ES-I3 (cell line): Measurements from ENCODE around the gene GPR26.

ENCODE experiments used
- H3K36me3 ChIP-seq: 2 replicates; pipeline ENCODE4 v1.6.1; 2013; ENCODE audit warnings: mild to moderate bottlenecking, low read length, control low read depth, moderate library complexity; ENCODE audit not compliant: insufficient read depth
- H3K4me1 ChIP-seq: 2 replicates; pipeline ENCODE4 v1.6.1; 2013; ENCODE audit warnings: mild to moderate bottlenecking, control low read depth, low read length; ENCODE audit not compliant: insufficient read depth
- H3K9ac ChIP-seq: 2 replicates; pipeline ENCODE4 v1.6.1; 2013; ENCODE audit warnings: low read depth, mild to moderate bottlenecking, low read length, moderate library complexity
- H3K9me3 ChIP-seq: 2 replicates; pipeline ENCODE4 v1.6.1; 2013; ENCODE audit warnings: mild to moderate bottlenecking, low read length, moderate library complexity; ENCODE audit not compliant: control insufficient read depth, insufficient read depth

The GPR26 gene

GRCh38 chr10:123666318-123667236 lies at the start of gene GPR26:
Gene GPR26 (plus strand): TSS chr10:123666355. CDS start chr10:123666408, 53 bp downstream.
- Histone ChIP-seq H3K9me3 (peaks cover 5% of the 10 kb centered on the region; the same call in 1 of the 2 replicates), H3K36me3 (no peaks in the 10 kb centered on the region), H3K4me1 (no peaks in the 10 kb centered on the region; the same call in 1 of the 2 replicates), H3K9ac (peak within 1 kb of the TSS; percentile 14; the same call in 1 of the 2 replicates)

- no peak overlapping the region for H3K9ac ChIP-seq
- H3K9me3 ChIP-seq, result no peaks in the 10 kb centered on the region
- no peaks in the 10 kb centered on the region for H3K4me1 ChIP-seq
- no peaks in the 10 kb centered on the region for H3K36me3 ChIP-seq
These were observed 47.9 kb upstream of the GPR26 start for GRCh38 chr10:123618224-123618623.

- Histone ChIP-seq H3K9ac (no peak overlapping the region), H3K36me3 (no peaks in the 10 kb centered on the region), H3K4me1 (no peaks in the 10 kb centered on the region), H3K9me3 (no peaks in the 10 kb centered on the region)
These were observed 46.9 kb upstream of the GPR26 start for GRCh38 chr10:123619067-123619855.

GRCh38 chr10:123620621-123621020 lies 45.5 kb upstream of the GPR26 start:
- H3K36me3 ChIP-seq, result no peaks in the 10 kb centered on the region
- no peaks in the 10 kb centered on the region for H3K4me1 ChIP-seq
- no peaks in the 10 kb centered on the region; the same call in 1 of the 2 replicates for H3K9me3 ChIP-seq
- no peak overlapping the region for H3K9ac ChIP-seq

GRCh38 chr10:123621492-123621891 lies 44.7 kb upstream of the GPR26 start:
- H3K36me3 ChIP-seq, result no peaks in the 10 kb centered on the region
- no peaks in the 10 kb centered on the region; the same call in 1 of the 2 replicates for H3K9me3 ChIP-seq
- H3K9ac ChIP-seq, result no peak overlapping the region
- no peaks in the 10 kb centered on the region for H3K4me1 ChIP-seq

GRCh38 chr10:123621916-123622315 lies 44.2 kb upstream of the GPR26 start:
- Histone ChIP-seq H3K36me3 (no peaks in the 10 kb centered on the region), H3K4me1 (no peaks in the 10 kb centered on the region), H3K9me3 (no peaks in the 10 kb centered on the region; the same call in 1 of the 2 replicates), H3K9ac (no peak overlapping the region)

- Histone ChIP-seq H3K4me1 (no peaks in the 10 kb centered on the region), H3K9me3 (no peaks in the 10 kb centered on the region; the same call in 1 of the 2 replicates), H3K9ac (no peak overlapping the region), H3K36me3 (no peaks in the 10 kb centered on the region)
These were observed 43.8 kb upstream of the GPR26 start for GRCh38 chr10:123622381-123622780.

GRCh38 chr10:123624086-123624485 lies 42.1 kb upstream of the GPR26 start:
- Histone ChIP-seq H3K36me3 (no peaks in the 10 kb centered on the region), H3K4me1 (no peaks in the 10 kb centered on the region), H3K9me3 (peaks cover 4% of the 10 kb centered on the region; the same call in 1 of the 2 replicates), H3K9ac (no peak overlapping the region)

GRCh38 chr10:123633106-123633505 lies 33.0 kb upstream of the GPR26 start:
- H3K9ac ChIP-seq, result no peak overlapping the region
- H3K36me3 ChIP-seq, result no peaks in the 10 kb centered on the region
- peaks cover 5% of the 10 kb centered on the region; the same call in 1 of the 2 replicates for H3K9me3 ChIP-seq
- peaks cover 4% of the 10 kb centered on the region; the same call in 1 of the 2 replicates for H3K4me1 ChIP-seq

- Histone ChIP-seq H3K9me3 (peaks cover 5% of the 10 kb centered on the region; the same call in 1 of the 2 replicates), H3K9ac (no peak overlapping the region), H3K36me3 (no peaks in the 10 kb centered on the region), H3K4me1 (peaks cover 6% of the 10 kb centered on the region; the same call in 1 of the 2 replicates)
These were observed 32.5 kb upstream of the GPR26 start for GRCh38 chr10:123633636-123634035.

GRCh38 chr10:123634221-123634620 lies 31.9 kb upstream of the GPR26 start:
- Histone ChIP-seq H3K9me3 (no peaks in the 10 kb centered on the region), H3K9ac (no peak overlapping the region), H3K36me3 (no peaks in the 10 kb centered on the region), H3K4me1 (peaks cover 12% of the 10 kb centered on the region)

GRCh38 chr10:123635131-123635530 lies 31.0 kb upstream of the GPR26 start:
- Histone ChIP-seq H3K9me3 (no peaks in the 10 kb centered on the region), H3K36me3 (no peaks in the 10 kb centered on the region), H3K9ac (no peak overlapping the region), H3K4me1 (peaks cover 19% of the 10 kb centered on the region)

GRCh38 chr10:123635745-123636144 lies 30.4 kb upstream of the GPR26 start:
- H3K9ac ChIP-seq, result no peak overlapping the region
- no peaks in the 10 kb centered on the region for H3K9me3 ChIP-seq
- peaks cover 25% of the 10 kb centered on the region for H3K4me1 ChIP-seq
- no peaks in the 10 kb centered on the region for H3K36me3 ChIP-seq

GRCh38 chr10:123636598-123637325 lies 29.4 kb upstream of the GPR26 start:
- H3K9me3 ChIP-seq, result no peaks in the 10 kb centered on the region
- H3K9ac ChIP-seq, result no peak overlapping the region
- H3K4me1 ChIP-seq, result peaks cover 25% of the 10 kb centered on the region
- no peaks in the 10 kb centered on the region for H3K36me3 ChIP-seq
